ENCODE results near the gene HM13.

- TF ChIP-seq CTCF (IDR thresholded peaks at IDR 0.05), result no peak
- TF ChIP-seq POLR2A (IDR thresholded peaks at IDR 0.05), result no peak
Observed at GRCh38 chr20:31608251-31608945, 94.2 kb downstream of the HM13 start.

Data from stomach (tissue), 4 donors.